Anterior cingulate cortex (tissue), 58 donors: Measurements from ENCODE around the gene GCHFR.

Source experiments
- DNase-seq, 58 donors: peaks; one replicate each; lab custom pipeline; 2025; lab: John Stamatoyannopoulos, UW

The GCHFR gene

DNA sequence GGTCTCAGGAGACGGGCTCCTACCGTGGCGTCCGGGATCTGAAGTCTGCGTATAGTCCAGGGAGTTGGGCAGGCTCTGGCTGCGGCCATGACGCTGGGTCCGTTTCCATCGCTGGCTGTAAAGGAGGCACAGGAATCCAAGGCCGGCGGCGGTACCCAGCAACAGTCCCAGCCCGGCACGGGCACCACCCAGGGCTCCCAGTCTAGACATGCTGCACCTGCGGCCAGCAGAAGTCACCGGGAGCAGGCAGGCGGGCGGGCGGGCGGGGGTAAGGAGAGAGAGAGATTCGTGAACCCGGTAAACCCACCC lies 9.3 kb upstream of the GCHFR start:
- DNase-seq = peak in 3 of 58 donors; percentile 18 to 59 (median 24)

DNA sequence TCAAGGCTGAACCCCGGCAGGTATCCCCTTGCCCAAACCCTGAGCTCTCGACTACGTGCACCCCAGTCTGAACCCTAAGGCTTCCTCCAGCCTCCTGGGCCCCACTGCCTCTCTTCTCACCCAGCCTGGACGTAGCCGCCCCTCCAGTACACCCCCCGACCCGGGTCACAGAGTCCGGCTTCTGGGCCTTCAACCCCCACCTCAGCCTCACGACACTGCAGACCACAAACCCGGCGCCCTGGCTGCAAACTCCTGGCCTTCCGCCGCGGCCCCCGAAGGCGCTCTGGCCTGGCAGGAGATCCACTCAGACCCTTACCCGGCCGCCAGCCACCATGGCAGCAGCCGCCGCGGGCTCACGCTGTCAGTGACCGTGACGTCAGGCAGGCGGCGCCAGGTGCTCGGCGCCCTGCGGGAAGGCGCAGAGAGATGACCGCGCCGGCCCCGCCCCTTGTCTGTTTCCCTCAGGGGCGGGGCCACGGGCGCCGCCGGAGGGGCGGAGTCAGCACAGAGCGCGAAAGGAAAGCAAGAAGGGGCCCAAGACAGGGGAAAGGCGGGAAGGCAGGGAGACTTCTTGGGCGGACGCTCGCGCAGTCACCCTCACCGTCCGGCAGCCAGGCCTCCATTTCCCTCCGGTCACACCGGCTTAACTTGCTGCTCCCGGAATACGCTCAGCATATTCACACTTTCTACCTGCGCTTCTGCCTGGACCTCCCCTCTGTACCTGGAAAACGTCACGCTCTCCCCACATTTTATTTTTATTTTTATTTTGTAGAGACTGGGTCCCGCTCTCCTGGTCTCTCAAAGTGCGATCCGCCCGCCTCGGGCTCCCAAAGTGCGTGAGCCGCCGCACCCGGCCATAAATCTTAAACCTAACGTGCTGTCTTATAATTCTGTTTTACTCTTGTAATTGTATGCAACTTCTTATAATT lies 8.7 kb upstream of the GCHFR start, which contains the start of gene RMDN3:
Gene RMDN3, minus strand, starts transcription at position 372 of the 929 bp plus-strand sequence. CDS start 471 bp downstream, outside the sequence.
- peak in 57 of 58 donors; percentile 18 to 93 (median 83) for DNase-seq

DNA sequence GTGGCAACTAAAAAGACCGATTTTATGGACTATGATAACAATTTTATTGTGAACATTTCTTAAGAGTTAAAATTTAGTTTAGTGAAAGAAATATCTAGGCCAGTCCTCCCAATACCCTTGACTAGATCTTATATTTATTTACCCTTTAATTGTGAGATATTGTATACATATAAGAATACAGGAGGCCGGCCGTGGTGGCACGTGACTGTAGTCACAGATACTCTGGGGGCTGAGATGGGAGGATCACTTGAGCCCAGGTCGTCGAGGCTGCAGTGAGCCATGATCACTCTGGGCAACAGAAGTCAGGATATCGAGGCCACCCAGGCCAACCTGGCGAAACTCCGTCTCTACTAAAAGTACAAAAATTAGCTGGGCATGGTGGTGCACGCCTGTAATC lies 8.1 kb upstream of the GCHFR start:
- no peak for DNase-seq

DNA sequence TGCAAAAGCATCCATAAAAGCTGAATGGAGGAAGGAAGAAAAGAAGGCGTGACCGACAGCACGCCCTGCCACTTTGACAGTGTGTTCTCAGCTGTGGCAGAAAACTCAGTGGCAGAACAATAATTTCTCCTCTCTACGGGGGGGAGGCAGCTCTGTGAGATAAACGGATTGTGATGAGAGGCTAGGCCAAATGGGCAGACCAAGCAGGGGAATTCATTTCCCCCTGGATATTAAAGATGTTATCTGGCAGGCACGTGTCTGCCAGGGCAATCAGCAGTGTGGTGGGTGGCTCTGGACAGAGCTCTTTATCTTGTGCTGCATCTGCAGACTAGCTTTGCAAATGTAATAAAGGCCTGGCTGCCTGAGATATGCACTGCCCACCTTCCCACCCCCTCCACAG lies 6.9 kb upstream of the GCHFR start:
- DNase-seq = no peak

DNA sequence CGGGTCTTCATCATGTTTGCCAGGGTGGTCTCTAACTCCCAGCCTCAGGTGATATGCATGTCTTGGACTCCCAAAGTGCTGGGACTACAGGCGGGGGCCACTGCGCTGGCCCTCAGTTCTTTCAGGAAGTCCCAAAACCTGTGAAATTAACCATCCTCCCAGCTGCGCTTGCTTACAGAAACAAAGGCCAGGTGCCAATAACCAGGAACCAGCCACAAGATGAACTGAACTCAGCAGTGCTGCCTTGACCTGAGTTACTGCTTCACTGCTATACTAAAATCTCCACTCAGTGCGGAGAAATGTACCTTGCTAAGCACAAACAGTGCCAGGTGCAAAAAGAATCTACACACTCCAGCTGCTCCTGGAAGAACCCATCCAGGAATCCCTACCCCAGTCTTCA lies 3.9 kb upstream of the GCHFR start:
- no peak for DNase-seq

DNA sequence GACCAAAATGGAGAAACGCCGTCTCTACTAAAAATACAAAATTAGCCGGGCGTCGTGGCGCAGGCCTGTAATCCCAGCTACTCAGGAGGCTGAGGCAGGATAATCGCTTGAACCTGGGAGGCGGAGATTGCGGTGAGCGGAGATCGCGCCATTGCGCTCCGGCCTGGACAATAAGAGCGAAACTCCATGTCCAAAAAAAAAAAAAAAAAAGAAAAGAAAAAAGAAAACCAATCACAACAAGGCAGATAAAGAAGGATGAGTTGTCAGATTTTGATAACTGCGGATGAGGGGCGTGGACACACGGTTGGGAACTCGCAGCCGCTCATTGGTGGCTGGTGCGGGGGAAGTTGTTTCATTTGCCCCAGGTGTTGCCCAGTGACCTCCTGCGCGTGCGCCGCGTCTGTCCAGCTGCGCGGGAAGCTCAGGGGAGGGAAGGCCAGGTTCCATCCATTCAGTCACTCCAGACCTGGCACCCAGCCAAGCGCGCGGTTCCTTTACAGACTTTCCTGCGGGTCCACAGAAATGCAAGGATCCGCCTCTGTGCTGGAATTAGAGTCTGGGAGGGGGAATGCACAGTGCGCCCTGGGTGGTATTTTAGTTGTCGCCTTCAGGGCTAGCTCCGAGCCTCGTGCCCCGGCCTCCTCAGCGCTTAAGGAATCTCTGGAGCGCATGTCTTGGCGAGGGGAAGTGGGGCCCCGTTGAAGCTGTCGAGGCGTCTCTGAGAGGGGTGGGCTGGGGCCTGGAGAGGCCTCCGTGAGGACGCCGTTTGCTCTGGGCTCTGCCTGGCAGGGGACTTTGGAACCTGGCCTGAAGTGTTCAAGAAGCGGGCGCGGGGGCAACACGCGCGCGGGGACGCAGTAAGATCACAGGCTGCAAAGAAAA lies 708 bp upstream of the GCHFR start:
- DNase-seq = peak in 11 of 58 donors; percentile 9 to 67 (median 31)

DNA sequence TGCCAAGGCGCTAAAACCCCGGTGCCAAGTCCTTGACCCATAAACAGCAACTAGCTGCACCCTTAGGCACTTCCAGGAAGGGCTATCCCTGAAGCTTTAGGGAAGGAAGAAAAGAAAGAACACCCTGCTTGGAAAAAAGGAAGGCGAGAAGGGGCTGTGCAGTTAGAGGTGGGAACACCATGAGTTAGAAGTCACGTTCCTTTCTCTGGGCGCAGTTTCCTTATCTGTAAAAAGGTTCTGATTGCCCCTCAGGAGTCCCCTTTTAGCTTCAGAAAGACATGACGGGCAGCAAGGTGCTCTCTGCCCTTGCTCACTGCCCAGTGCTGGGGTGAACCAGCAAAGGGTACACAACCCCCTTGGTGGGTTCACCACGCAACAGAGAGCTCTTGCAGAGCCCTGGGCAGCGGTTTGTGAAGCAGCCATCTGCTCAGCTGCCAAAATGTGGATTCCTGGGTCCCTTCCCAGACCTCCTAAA lies 798 bp downstream of the GCHFR start:
- DNase-seq = peak in 1 of 58 donors; percentile 25

DNA sequence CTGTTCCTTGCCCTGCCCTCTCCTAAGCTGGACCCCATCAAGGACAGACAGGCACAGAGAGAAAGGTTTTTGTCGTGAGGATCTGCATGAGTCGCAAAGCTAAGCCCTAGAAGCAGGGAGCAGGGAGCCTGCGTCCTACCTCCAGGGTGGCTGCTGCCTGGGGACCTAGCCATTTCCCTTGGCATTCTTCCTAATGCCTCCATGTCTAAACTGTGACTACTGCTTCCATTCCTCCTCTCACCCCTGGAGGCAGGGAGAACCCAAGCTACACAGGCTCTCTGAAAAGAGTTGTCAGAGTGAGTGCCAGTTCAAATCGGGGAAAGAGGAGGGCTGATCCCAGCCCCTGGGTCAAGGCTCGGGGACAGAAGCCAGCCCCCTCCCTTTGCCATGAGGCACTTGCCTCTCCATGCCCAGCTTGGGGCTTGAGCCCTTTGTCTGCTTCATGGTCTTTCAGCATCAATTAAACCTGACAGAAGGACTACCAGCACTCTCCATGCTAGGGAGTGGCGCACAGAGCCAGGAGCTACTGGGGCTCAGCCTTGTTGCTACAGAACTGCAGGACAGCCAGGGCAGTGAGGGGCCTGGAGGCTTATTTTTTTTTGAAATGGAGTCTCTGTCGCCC lies 2.4 kb downstream of the GCHFR start:
- DNase-seq = peak in 1 of 58 donors; percentile 36

DNA sequence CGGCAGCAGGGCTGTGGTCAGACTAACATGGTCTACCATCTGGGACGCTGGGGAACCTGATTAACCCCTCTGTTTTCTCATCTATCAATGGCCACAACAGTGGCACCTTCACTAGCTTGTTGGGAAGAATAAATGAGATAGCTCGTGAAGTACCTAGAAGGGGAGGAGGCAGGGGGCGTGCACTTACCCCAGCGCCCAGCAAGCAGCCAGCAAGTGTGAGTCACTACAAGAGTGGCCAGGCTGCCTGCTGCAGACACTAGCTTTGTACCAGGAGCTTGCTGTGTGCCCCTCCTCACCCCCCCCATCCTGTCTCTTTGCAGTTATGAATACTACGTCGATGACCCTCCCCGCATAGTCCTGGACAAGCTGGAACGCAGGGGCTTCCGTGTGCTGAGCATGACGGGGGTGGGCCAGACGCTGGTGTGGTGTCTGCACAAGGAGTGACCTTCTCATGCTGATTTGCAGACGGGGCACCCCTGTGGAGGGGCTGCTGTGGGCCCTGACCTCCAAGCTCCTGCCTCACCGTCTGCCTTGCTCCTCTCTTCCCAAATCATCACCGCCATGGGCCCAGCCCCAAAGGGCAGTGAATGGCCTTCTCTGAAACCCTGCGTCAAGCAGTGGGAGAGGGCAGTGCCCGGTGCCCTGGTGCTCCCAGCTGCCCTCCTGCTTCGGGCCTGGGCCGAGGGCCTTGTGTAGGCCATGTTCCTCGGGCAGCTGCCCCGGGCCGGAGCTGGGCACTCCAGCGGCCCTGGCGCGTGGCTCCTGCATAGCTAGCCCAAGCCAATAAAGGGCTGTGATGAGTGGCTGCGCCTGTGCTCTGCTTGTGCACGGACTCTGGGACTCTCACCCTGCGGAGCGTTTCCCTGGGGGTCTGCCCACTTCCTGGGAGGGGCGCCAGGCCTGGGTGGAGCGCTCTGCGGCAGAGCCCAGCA lies 3.3 kb downstream of the GCHFR start:
- no peak for DNase-seq

DNA sequence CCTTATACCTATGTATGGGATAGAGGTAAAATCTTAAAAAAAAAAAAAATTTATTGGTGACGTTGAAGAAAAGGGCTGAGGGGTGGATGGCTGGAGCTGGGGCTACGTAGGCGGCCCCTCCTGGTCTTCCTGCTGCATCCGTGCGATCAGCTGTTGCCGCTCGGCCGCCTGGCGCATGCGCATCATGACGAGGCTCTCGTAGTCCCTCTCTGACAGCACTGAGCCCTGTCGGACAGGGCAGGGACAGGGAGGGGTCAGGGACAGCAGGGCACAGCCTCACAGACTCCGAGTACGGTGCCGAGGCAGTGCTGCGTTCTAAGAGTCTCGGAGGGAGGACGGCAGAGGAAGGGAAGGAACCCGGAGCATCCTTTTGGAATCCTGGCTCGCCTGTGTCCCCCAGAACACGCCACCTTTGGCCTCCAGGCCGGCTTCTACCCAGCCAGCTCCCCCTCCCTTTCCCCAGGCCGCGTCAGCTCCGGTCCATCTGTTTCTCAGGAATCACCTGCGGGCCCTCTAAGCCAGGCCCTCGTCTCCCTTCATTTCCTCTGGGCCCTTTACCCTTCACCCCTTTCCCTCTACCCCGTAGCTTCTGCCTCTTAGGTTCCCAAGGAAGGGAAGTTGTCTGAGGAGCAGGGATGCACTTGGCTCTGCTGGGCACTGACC lies 4.1 kb downstream of the GCHFR start:
- DNase-seq = no peak

DNA sequence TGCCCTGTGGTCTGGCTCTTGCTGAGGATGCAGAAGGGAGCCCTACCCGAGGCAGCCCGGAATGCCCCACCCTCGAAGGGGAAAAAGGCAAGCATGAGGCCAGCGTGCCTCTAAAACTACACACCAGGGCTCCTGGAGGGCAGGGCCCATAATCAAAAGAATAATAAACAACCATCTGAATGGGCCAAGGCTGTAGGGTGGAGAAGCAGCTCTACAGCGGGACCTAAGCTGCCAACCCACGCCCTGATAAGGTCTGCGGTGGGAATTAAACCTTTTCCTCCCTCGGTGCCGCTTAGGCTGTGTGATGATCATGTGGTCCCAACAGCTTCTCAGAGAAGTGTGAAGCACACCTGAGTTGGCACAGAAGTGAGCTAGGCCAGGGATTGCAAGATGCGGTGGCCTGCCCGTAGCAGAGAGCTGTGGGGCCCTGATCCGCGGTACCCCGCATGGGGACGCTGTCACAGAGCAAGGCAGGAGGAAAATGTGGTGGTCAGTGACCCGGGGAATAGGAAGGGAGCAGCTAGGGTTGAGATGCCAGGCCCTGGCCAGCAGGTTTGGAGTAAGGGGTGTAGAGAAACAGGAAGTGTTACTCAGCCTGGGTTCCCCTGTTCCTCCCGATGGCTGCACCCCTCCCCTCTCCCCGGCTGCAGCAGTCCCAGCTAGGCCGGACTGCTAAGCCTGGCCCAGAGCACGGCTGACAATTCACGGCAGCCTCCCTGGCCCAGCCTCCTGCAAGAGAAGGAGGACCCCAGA lies 4.8 kb downstream of the GCHFR start:
- no peak for DNase-seq

DNA sequence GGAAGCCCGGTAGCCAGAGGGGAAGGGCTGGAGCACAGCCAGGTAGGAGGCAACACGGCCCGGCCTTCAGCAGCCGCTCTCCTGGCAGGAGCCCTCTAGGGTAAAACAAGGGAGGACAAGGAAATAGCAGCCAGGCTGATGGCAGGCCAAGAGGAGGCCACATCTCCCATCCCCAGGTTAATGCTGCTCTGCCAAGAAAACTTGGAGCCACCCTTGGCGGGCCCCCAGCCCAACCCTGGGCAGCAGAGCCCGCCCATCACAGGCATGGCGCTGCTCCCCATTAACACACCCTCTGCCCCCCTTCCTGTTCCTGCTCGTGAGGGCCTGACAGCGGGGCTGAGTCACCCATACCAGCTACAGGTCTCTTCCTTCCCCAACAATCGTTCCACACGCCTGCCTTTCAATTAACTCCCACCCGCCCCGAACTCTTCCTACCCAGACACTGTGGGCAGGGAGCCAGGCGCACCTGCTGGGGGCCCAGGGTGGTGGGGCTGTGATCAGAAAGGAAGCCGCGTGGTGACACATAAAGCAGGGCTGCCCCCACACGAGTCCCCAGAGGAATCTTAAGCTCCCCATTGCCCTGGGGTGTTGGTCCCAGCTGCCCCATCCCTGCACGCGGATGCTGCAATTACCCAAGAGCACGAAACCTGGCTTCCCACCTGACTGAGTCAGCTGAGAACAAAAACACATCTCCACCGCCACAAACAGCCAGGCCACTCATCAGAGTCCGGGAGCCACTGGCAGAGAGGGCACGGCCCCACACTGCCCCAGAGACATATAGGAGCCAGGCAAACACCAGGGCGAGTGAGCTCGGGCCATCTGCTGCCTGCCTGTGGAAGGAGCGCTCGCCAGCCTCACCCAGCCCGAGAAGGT lies 5.6 kb downstream of the GCHFR start, which contains the start of gene C15orf62:
Gene C15orf62, plus strand, starts transcription at position 707 of the 873 bp plus-strand sequence. CDS start 516 bp downstream, outside the sequence.
- peak in 30 of 58 donors; percentile 12 to 70 (median 39) for DNase-seq

DNA sequence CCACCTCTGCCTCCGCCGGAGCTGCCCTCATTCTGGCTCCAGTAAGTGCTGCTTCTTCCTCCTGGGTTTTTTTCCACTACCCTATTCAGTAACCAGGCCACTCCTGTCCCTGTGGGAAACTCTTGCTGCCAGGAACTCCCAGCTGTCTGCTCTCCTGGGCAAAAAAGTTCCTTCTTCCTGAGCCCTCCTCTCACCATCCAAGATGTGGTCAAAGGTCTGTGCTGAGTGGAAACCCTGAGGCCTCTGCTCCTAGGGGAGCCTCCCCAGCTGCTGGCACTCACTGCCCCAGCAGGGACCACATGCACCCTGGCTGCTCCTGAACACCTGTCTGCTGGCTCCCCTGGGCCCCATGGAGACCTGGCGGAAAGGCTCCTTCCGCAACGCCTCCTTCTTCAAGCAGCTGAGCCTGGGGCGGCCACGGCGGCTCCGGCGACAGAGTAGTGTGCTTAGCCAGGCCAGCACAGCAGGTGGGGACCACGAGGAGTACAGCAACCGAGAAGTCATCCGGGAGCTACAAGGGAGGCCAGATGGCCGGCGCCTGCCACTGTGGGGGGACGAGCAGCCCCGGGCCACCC lies 6.4 kb downstream of the GCHFR start:
- peak in 1 of 58 donors; percentile 38 for DNase-seq

DNA sequence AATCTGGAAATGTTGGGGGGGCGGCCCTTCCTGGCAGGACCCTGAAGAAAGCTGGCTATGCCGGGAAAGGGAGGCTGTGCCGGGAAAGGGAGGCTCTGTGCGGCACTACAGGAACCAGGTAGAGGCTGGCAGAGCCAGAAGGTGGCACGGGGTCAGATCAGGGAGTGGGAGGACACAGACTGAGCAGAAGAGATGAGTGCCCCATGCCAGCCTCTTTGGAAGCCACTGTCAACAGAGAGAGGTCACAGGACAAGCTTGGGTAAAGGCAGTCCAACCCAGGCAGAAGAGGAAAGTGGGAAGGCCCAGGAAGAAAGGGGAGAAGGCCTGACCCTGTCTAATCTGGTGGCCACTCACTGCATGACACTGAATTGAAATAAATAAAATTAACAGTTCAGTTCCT lies 7.4 kb downstream of the GCHFR start:
- no peak for DNase-seq

DNA sequence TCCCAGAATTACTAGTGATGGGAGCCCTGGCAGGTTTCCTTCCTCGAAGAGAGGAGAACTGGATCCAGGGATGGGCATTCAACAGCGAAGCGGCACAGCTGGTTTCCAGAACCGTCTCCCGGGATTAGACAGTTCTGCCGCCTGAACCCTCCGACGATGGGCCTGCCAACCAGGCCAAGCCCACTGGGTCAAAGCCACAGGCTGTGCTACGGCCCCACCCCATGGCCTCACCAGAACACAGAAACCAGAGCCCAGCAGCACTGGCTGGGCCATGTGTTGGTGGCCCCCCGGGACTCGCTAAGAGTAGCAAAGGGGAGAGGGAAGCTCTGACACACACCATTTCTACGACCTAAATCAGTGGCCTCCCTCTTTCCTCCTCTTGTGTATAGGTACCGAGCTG lies 8.1 kb downstream of the GCHFR start:
- DNase-seq = peak in 8 of 58 donors; percentile 11 to 32 (median 16)

DNA sequence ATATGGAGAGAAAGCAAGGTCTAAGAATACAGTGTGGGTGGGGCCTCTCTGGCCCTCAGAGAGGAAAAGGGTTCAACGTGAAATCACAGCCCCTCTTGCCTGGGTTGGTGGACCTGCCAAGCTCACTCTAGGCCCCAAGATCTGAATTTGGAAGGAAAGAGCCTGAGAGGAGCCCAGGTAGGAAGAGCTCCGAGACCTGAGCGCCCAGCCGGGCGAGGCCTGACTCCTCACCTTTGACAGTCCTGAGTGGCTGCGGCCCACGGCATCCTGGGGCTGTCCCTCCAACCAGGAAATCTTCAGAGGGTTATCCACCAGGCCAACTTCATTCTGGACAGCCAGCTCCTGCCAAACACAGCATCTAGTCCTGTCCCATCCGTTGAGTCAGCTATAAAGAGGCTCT lies 9.6 kb downstream of the GCHFR start:
- no peak for DNase-seq

DNA sequence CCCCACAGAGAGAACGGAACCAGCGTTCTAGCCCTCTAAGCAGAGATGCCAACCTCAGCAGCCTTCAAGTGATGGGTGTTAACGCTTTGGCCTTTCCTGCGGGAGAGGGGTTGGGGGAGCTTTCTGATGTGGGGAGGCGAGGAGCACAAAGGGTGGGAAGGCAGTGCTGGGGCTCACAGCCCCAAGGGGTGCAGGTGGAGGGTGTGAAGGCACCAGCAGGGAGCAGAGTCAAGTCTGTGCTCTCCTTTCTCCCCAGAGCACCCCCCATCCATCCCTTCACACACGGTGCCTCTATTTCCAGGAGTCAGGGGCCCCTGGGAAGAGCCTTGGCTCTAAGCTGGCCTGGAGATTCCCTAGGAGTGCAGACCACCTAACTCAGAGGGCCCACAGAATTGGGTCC lies 10.0 kb downstream of the GCHFR start:
- DNase-seq = no peak
